IPS-18c (cell line): ENCODE measurements around the gene KLHL5.

Experiments
- H3K4me3 ChIP-seq: 2 replicates; pipeline ENCODE4 v1.7.0; 2013; ENCODE audit warnings: low read depth, mild to moderate bottlenecking, low read length, moderate library complexity; ENCODE audit not compliant: insufficient read depth
- H3K9me3 ChIP-seq: one replicate; pipeline ENCODE4 v1.6.1; 2013; ENCODE audit warnings: mild to moderate bottlenecking, low read length, moderate library complexity; ENCODE audit not compliant: control insufficient read depth, insufficient read depth

The KLHL5 gene

DNA sequence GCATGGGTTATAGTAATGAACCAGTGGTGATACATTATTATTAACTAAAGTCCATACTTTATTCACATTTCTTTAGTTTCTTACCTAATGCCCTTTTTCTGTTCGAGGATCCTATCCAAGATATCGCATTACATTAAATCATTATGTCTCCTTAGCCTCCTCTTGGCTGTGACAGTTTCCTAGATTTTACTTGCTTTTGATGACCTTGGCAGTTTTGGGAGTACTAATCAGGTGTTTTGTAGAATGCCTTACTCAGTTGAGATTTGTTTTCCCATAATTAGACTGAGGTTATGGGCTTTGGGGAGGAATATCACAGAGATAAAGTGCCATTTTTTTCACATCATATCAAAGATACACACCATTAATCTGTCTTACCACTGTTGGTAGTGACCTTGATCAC, 5.0 kb downstream of the KLHL5 start:
- no peak overlapping the region for H3K4me3 ChIP-seq
- no peaks in the 10 kb centered on the region for H3K9me3 ChIP-seq

DNA sequence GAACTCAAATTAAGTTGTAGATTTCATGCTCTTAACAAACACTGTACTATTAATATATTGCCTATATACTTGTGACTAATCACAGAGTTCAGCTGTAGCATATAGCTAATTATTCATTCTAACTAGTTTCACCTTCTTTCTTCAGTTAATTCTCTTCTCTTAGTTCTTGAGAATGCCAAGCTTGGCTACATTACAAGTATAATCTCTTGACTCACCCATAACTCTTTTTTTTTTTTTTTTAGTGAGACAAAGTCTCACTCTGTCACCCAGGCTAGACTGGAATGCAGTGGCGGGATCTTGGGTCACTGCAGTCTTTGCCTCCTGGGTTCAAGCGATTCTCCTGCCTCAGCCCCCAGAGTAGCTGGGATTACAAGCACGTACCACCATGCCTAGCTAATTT, 5.4 kb downstream of the KLHL5 start:
- Histone ChIP-seq H3K4me3 (no peak overlapping the region), H3K9me3 (no peaks in the 10 kb centered on the region)

DNA sequence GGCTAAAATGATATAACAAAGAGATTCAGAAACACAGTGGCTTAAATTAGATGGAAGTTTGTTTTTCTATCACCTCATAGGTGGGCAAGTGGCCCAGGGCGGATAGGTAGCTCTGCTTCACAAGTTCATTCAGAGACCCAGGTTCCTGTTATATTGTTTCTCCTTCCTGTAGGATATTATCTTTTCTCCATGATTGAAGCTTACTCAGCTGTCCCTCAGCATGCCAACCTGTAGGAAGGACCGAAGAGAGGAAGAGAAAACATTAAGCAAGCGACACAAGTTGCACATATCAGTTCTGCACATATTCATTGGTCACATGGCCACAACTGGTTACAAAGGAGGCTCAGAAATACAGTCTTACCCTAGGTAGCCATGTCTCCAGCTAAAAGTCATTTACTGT, 6.9 kb downstream of the KLHL5 start:
- no peak overlapping the region for H3K4me3 ChIP-seq
- no peaks in the 10 kb centered on the region for H3K9me3 ChIP-seq

DNA sequence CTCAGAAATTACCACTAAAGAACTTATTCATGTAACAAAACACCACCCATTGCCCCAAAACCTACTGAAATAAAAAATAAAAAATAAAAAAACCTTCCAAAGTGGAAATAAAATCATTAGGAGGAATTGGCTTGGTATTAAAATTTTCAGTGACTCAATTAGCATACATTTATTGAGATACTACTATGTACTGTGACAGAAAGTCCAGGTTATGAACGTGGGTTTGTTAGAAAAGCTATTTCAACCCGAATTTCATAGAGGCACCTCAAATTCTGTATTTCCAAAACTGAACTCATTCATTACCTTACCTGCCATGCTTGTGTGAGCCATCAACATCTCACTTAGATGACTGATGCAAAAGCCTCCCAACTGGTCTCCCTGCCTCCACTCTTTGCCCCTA, 16.8 kb downstream of the KLHL5 start:
- Histone ChIP-seq H3K4me3 (no peak overlapping the region), H3K9me3 (no peaks in the 10 kb centered on the region)

DNA sequence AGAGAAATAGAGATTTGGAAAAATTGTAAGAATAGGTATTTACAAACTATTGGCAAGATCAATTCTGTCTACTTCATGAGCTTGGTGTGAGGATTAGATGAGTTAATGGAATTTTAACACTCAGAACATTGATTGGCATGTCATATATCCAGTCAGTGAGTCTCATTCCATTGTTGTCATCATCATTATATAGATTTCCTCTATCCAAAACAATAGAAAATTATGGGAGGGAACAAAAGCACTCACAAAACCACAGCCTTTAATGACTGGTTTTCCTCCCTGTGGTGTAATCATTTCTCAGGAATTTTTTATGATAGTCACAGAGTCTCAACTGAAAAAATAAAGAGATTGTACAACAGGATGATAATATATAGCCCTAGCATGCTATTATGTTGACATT, 21.1 kb downstream of the KLHL5 start:
- Histone ChIP-seq H3K9me3 (no peaks in the 10 kb centered on the region), H3K4me3 (no peak overlapping the region)

DNA sequence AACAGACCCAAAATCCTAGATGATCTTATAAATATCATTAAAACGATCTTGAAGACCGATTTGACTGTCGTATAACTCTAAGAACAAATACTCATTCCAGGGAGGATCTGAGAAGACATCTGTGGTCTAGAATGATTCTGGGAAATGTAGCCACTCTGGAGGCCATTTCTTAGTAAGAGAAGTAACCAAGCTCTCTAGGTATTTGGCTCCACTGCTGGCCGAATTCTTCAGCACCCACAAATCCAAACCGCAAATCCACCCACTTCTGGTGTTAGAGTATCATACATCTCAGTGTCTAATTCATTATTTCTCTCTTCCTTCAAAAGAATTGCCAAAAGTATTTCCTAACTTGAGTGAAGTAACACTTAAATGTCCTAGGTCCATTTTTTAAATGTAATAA, 23.9 kb downstream of the KLHL5 start:
- H3K9me3 ChIP-seq = no peaks in the 10 kb centered on the region
- H3K4me3 ChIP-seq = no peak overlapping the region

DNA sequence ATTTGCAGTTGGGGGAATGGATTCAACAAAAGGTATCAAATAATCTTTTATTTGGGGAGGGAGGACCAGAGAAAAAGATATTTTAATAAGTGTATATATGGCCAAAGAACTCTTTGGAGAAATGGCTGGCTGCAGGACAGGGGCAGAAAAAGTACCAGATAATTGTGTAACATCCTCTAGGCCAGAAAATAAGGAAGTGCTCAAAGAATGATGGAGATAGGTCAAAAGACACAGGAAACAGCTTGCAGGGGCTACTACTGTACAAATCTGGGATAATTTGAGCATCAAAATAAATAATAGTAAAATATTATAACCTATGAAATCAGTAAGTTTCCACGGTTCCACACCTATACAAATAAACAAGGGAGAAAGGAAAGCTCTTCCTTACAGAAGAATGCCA, 34.8 kb downstream of the KLHL5 start:
- Histone ChIP-seq H3K9me3 (no peaks in the 10 kb centered on the region), H3K4me3 (no peak overlapping the region)

DNA sequence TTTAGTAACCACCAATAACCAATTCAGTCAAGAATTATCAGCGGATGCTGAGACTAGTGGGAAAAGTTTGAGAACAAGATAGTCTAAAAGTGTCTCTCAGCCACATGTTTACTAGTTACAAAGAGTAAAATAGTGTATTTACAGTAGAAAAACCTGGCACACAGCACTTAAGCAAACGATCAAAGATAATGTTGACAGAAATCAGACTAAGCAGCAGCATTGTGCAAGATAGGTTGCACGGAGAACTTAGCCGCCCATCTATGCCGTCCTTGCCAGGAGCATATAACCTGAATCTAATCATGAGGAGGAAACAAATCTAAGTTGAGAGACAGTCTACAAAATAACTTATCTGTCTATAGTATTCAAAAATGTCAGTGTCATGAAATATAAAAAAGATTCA, 35.3 kb downstream of the KLHL5 start:
- Histone ChIP-seq H3K4me3 (no peak overlapping the region), H3K9me3 (no peaks in the 10 kb centered on the region)

DNA sequence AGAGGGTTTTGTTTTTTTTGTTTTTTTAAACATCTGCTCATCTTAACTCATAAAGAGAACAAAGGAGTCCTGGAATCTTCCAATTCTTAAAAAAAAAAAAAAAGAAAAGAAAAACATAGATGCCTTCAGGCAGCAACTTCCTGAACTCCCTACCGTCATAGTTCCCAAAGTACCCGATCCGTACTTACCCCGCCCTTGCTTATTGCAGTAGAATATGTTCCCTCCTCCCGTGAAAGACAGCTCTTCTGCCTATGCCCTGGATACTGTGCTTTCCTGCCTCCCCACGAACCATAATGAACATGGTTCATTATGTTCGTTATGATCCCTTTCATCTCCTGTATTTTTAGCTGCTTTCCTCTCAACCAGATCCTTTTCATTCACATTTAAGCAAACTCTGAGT, 40.3 kb downstream of the KLHL5 start:
- H3K9me3 ChIP-seq = no peaks in the 10 kb centered on the region
- no peak overlapping the region for H3K4me3 ChIP-seq

DNA sequence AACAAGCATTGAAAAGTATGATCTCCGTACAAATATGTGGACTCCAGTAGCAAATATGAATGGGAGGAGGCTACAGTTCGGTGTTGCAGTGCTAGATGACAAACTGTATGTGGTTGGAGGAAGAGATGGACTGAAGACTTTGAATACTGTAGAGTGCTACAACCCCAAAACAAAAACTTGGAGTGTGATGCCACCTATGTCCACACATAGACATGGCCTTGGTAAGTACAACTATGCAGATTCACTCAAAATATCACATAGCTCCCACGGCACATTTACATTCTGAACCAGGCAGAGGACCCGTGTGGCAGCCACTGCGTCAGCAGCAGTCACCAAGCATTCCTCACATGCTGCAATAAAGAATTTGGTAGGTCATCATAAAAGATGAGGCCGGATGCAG, 41.3 kb downstream of the KLHL5 start:
- Histone ChIP-seq H3K4me3 (no peak overlapping the region), H3K9me3 (no peaks in the 10 kb centered on the region)

DNA sequence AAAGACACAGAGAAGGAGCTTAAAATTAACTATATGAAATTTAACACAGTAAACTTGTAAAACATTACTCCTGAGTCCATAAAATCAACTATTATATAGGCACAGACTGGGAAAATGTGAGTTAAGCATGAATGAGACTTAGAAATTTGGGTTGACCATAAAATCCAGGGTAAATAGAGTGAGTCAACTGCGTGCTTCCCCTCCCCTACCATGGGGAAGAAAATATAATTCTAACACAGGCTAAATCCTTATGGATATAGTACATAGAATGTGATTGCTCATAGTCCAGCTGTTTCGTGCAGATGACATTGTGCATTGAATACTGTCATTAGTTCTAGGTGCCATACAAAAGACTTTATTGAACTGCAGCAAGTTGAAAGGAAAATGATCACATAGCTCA, 42.2 kb downstream of the KLHL5 start:
- no peak overlapping the region for H3K4me3 ChIP-seq
- no peaks in the 10 kb centered on the region for H3K9me3 ChIP-seq

DNA sequence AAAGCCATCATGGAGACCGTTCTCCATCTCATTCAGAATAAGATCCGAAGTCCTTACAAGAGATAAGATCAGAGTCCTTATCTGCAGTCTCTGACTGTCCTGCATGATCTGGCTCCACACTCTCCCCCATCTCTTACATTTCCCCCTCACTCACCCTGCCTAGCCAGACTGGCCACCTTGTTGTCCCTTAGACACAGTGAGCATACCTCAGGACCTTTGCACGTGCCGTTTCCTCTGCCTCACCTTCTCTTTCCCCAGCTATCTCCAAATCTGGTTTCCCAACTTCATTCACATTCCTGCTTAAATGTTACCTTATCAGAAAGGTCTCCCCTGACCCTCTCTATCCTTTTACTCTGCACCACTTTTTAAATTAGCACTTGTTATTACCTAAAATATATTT, 44.0 kb downstream of the KLHL5 start:
- no peaks in the 10 kb centered on the region for H3K9me3 ChIP-seq
- H3K4me3 ChIP-seq = no peak overlapping the region

DNA sequence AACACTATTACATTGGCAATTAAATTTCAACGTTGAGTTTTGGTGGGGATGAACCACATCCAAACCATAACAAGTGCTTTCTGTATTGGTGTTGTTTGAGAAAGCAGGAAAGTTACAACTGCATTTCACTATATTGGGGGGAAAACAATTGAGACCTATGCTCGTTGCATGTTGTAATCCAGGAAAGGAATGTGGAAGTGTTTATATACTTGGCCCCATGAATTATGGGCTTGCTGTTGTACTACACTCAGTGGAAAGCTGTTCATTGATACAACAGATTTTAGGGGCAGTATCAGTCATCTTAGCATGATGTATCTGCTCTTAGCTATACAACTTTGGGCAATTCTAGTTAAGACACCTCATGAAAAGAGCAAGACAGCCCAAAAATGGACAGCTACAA, 52.4 kb downstream of the KLHL5 start:
- no peaks in the 10 kb centered on the region for H3K9me3 ChIP-seq
- H3K4me3 ChIP-seq = no peak overlapping the region

DNA sequence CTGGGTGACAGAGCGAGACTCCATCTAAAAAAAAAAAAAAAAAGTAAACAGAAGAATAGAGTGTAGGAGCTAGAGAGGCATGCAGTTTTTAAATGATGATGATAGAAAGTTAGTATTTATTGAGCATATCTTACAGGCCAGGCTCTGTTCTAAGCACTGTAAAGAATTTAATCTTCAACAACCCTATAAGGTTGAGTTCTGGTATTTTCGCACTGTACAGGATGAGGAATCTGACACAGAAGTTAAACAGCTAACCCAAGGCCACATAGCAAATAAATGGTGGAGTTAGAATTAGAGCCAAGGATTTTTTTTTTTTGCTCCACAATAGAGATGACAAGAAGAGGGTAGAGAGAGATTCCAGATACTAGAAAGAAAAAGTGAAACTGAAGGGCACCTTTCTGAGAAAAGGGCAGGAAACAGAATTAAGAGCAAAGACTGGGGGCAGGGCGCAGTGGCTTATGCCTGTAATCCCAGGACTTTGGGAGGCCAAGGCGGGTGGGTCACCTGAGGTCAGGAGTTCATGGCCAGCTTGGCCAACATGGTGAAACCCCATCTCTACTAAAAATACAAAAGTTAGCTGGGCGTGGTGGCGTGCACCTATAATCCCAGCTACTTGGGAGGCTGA, 56.1 kb downstream of the KLHL5 start:
- H3K9me3 ChIP-seq = no peaks in the 10 kb centered on the region

DNA sequence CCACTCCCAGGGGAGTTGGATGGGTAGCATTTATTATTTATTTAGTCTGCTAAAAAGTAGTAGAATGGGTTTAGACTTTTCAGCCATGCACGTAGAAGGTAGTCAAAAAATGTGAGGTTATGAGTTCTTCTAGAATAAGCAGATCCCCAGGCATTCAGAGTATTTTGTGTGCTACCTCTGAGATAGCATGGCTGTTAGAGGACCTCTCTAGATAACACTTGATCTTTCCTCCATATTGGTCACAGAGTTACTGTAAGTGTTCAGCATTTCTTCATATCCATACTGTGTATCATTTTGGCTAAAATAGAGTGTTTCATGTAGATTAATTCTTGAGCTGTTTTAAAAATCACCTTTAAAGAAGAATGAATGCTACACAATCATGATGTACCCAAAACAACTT, 58.4 kb downstream of the KLHL5 start:
- Histone ChIP-seq H3K9me3 (no peaks in the 10 kb centered on the region), H3K4me3 (no peak overlapping the region)

More for the DNA sequence above, 56.1 kb downstream of the KLHL5 start:
- H3K4me3 ChIP-seq = no peak overlapping the region

DNA sequence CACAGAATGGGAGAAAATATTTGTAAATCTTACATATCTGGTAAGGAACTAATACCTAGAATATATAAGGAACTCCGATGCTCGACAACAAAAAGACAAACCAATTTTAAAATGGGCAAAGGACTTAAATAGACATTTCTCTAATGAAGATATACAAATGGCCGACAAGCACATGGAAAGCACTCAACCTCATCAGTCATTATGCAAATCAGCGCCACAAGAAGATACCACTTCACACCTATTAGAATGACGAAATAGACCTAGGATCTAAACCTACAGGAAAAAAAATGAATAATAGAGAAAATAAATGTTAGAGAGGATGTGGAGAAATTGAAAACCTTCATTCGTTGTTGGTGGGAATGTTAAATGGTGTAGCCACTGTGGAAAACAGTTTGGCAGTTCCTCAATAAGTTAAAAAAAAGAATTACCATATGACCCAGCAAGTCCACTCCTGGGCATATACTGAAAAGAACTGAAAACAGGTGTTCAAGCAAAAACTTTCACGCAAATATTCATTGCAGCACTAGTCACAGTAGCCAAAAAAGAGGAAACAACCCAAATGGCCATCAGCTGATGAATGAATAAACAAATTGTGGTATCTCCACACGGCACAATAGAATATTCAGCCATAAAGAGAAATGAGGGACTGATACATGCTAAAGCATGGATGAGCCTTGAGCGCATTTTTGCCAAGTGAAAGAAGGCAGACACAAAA, 63.0 kb downstream of the KLHL5 start:
- H3K9me3 ChIP-seq = no peaks in the 10 kb centered on the region

DNA sequence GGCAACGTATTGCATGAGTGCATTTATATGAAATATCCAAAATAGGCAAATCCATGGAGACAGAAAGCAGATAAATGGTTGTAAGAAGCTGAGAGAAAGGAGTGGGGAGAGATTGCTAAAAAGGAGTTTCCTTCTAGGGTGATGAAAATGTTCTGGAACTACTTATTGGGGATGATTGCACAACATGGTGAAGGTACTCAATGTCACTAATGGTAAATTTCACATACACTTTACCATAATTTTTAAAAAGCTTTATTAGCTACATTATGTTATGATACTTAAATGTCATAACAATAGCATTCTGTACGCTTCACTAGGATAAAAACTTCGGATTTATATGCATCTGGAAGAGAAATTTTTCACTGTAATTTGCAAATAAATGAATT, 63.6 kb downstream of the KLHL5 start:
- H3K9me3 ChIP-seq = peaks cover 1% of the 10 kb centered on the region
- no peak overlapping the region for H3K4me3 ChIP-seq

More for the DNA sequence above, 63.0 kb downstream of the KLHL5 start:
- H3K4me3 ChIP-seq = no peak overlapping the region

DNA sequence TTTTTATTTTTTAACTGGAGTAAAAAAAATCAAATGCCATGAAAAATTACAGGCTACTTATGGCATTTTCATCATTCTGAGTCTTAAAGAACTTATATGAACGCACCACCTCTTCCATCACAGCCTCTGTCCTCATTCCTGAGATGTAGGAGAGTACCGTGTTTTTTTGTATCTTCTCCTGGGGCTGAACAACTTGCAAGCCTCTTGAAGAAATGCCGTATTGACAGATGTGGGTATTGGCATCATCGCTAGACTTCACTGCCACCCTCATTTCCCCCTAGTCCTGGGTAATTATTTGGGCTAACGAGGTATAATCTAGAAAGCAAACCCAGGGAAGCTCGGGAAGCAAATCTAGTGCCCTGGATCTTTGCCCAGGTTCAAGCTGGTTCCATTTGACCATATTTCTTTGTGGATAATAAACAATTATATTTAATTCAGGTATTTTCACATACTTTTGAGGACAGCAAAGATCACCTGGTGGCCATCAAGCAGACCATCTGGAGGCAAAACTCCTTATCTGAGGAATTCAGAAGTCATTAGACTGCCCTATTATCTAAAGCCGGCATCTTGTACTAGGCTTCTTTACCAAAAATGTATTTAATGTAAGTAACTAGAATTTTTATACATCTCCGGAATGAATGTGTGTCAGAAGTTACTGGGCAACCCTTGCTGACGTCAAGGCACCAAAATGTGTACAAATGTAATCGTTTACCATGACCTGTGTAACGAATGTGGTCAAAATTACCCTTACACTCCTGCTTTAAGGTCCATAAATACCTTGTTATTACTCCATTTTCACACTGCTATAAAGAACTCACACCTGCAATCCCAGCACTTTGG, 64.4 kb downstream of the KLHL5 start:
- Histone ChIP-seq H3K9me3 (peaks cover 2% of the 10 kb centered on the region), H3K4me3 (no peak overlapping the region)
